HepG2 (cell line): ENCODE measurements around the gene IGSF11. TPM values are rescaled to one million over a fixed set of nuclear protein-coding genes. Genes with fewer than 3 reads are reported as not detected.

Experiments used
- FOXM1 ChIP-seq: sonication (generic); formaldehyde crosslinking; IDR thresholded peaks from 2 replicates; pipeline ENCODE4 v1.5.0; 2020; ENCODE audit warnings: missing genetic modification reagents
- PCBP1 ChIP-seq: fragments of 200-400 bp; formaldehyde crosslinking; IDR thresholded peaks from 2 replicates; pipeline ENCODE4 v1.6.1; 2017; ENCODE audit warnings: mild to moderate bottlenecking, low read depth, low read length, borderline replicate concordance
- RORA ChIP-seq: sonication (generic); formaldehyde crosslinking; IDR thresholded peaks from 2 replicates; pipeline ENCODE4 v1.5.0; 2020; ENCODE audit warnings: mild to moderate bottlenecking, missing genetic modification reagents, moderate library complexity
- SRSF4 ChIP-seq: fragments of 200-400 bp; formaldehyde crosslinking; IDR thresholded peaks from one replicate; pipeline ENCODE4 v1.6.1; 2018; ENCODE audit warnings: mild to moderate bottlenecking, low read depth, low read length, moderate library complexity; ENCODE audit not compliant: poor library complexity, severe bottlenecking
- ZKSCAN5 ChIP-seq: sonication (generic); formaldehyde crosslinking; IDR thresholded peaks from 2 replicates; pipeline ENCODE4 v1.5.1; 2020; ENCODE audit warnings: mild to moderate bottlenecking, missing genetic modification reagents
- ZNF256 ChIP-seq: sonication (generic); formaldehyde crosslinking; conservative IDR thresholded peaks from 2 replicates; pipeline ENCODE4 v1.4.0; 2020; ENCODE audit warnings: missing genetic modification reagents
- ZNF841 ChIP-seq: sonication (generic); formaldehyde crosslinking; IDR thresholded peaks from 2 replicates; pipeline ENCODE4 v1.8.1; 2023; ENCODE audit warnings: missing genetic modification reagents, borderline replicate concordance
- polyA plus RNA-seq, 8 experiments: library from polyadenylated mRNA; depleted of rRNA in 3 of 8; stranded (reverse) in 7 of 8; unstranded in 1 of 8; fragments of >200 nt; fragmentation: Illumina TruSeq in 4 of 8; extraction: Trizol in 4 of 8; gene quantifications; 2 replicates each; pipeline versions ENCODE4 v1.2.1 to v1.2.3, GENCODE V29; 2011 to 2016; ENCODE audit warnings: low read depth in 4 of 8, missing spikeins in 1 of 8, mixed read lengths in 1 of 8; ENCODE audit not compliant: insufficient read depth in 1 of 8
- total RNA-seq, 5 experiments: library from RNA; depleted of rRNA; stranded (reverse); fragments of >200 nt; fragmentation: Illumina TruSeq; extraction: Trizol; gene quantifications; 2 replicates each; pipeline ENCODE4 v1.2.3, GENCODE V29; 2016; ENCODE audit warnings: low read depth in 1 of 5
- TF ChIP-seq, protein P1 (sequence below), 2 experiments: fragments of 450-650 bp in 1 of 2; sonication (generic) in 1 of 2; formaldehyde crosslinking in 1 of 2; IDR thresholded peaks; 2 replicates each; pipeline versions ENCODE4 v1.6.1 to v1.8.0; 2016 to 2022; ENCODE audit warnings: antibody characterized with exemption in 1 of 2, mild to moderate bottlenecking in 1 of 2, missing genetic modification reagents in 1 of 2

The IGSF11 gene
- total and polyA plus RNA-seq, 2 of the 13 experiments (the other 11 are each of a cell fraction or from before 2014, with no cell fraction given) = not detected

DNA sequence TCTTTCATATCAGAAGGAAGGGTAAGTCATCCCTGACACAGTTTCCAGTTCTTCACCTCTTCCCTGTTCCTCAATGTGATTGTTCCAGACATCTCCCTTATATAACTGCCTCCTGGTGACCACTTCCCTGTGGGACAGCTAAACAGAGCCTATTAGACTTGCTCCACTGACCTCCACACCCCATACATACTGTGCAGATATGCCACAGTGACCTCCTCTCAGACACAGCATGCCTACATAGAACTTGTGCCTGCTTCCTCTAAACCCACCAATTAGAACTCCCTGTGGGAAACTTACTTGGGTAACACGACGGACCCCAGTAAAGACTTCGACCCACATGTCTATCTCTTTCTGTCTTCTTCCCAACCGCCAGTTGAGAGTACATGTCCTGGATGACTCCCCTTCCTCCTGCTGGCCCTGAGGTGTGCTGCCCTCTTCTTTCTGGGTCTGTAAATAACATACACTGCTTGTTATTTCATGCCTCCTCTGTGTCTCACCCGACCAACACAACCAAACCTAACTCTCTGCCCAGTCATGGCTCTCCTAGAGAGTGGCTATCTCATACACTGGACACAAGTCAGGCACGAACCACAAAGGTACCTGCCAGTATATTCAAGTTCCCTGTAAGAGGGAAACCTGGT, 53.0 kb downstream of the IGSF11 start (continued):
- TF ChIP-seq, protein P1, sequence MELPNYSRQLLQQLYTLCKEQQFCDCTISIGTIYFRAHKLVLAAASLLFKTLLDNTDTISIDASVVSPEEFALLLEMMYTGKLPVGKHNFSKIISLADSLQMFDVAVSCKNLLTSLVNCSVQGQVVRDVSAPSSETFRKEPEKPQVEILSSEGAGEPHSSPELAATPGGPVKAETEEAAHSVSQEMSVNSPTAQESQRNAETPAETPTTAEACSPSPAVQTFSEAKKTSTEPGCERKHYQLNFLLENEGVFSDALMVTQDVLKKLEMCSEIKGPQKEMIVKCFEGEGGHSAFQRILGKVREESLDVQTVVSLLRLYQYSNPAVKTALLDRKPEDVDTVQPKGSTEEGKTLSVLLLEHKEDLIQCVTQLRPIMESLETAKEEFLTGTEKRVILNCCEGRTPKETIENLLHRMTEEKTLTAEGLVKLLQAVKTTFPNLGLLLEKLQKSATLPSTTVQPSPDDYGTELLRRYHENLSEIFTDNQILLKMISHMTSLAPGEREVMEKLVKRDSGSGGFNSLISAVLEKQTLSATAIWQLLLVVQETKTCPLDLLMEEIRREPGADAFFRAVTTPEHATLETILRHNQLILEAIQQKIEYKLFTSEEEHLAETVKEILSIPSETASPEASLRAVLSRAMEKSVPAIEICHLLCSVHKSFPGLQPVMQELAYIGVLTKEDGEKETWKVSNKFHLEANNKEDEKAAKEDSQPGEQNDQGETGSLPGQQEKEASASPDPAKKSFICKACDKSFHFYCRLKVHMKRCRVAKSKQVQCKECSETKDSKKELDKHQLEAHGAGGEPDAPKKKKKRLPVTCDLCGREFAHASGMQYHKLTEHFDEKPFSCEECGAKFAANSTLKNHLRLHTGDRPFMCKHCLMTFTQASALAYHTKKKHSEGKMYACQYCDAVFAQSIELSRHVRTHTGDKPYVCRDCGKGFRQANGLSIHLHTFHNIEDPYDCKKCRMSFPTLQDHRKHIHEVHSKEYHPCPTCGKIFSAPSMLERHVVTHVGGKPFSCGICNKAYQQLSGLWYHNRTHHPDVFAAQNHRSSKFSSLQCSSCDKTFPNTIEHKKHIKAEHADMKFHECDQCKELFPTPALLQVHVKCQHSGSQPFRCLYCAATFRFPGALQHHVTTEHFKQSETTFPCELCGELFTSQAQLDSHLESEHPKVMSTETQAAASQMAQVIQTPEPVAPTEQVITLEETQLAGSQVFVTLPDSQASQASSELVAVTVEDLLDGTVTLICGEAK (IDR thresholded peaks at IDR 0.05) = no peak
- TF ChIP-seq, protein P1 (CRISPR knock-in tag; IDR thresholded peaks at IDR 0.05) = no peak
- no peak for TF ChIP-seq ZNF841 (CRISPR knock-in tag)
- TF ChIP-seq ZNF256 (CRISPR knock-in tag) = no peak
- no peak for TF ChIP-seq FOXM1
- no peak for TF ChIP-seq SRSF4
- TF ChIP-seq ZKSCAN5 (CRISPR knock-in tag) = no peak
- no peak for TF ChIP-seq PCBP1
- TF ChIP-seq RORA = no peak
- TF ChIP-seq, all 625 proteins: peak for 0
